Measurements from ENCODE around the gene IL1RL2. TPM values are rescaled to one million over a fixed set of nuclear protein-coding genes. Genes with fewer than 3 reads are reported as not detected.

Gene IL1RL2
- total RNA-seq, 1 experiment from 2014 or later, result not detected

DNA sequence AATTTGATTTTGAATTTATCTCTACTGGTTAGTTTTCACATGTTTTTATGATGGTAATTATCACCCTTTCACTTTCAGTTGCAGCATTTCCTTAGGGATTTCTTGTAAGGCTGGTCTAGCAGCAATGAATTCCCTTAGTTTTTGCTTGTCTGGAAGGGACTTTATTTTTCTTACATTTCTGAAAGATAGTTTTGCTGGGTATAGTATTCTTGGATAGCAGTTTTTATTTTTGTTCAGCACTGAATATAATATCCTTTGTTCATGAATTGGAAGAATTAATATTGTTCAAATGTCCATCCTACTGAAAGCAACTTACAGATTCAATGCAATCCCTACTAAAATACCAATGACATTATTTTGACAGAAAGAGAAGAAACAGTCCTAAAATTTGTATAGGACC is 30.2 kb downstream of the IL1RL2 start:
- CTCF ChIA-PET, result no interaction called here
- Histone ChIP-seq H3K27me3 (ENCODE audit: insufficient read depth, low read length) (no peaks in the 10 kb centered on the region), H4K20me1 (ENCODE audit: insufficient read depth) (no peaks in the 10 kb centered on the region), H3K4me3 (replicated peaks in 1 of 2; ENCODE audit: low read depth in 1 of 2, low read length in 2 of 2) (no peak overlapping the region), H3K27ac (ENCODE audit: low read depth, low read length) (no peak overlapping the region), H3K79me2 (ENCODE audit: insufficient read depth, low read length) (no peaks in the 10 kb centered on the region), H3K4me1 (ENCODE audit: control insufficient read depth in 1 of 2, insufficient read depth in 2 of 2, low read length in 2 of 2) (no peaks in the 10 kb centered on the region), H3K9ac (ENCODE audit: low read length) (no peak overlapping the region), H3K9me3 (ENCODE audit: control insufficient read depth in 1 of 2, insufficient read depth in 1 of 2, low read depth in 1 of 2, low read length in 2 of 2) (peaks cover 0 to 7% of the 10 kb centered on the region in 2 experiments; a peak in 1 of 4 replicates), H2AFZ (ENCODE audit: low read depth, low read length, poor library complexity, severe bottlenecking) (no peak overlapping the region), H3K4me2 (ENCODE audit: low read length) (no peak overlapping the region), H3K9me2 (ENCODE audit: insufficient read depth) (no peaks in the 10 kb centered on the region), H3K36me3 (ENCODE audit: control insufficient read depth in 1 of 2, insufficient read depth in 2 of 2, low read length in 2 of 2) (no peaks in the 10 kb centered on the region)
- ATAC-seq, result no peak
- POLR2A ChIA-PET, result no interaction called here
- DNase-seq (ENCODE audit: low read depth, low spot score), result no peak
- TF ChIP-seq ZNF274 (IDR thresholded peaks at IDR 0.05; ENCODE audit: low read depth, low read length), result no peak
- TF ChIP-seq RAD21 (IDR thresholded peaks at IDR 0.05; ENCODE audit: low read depth), result no peak
- no peak for TF ChIP-seq JUND (IDR thresholded peaks at IDR 0.05)
- TF ChIP-seq, protein P1, sequence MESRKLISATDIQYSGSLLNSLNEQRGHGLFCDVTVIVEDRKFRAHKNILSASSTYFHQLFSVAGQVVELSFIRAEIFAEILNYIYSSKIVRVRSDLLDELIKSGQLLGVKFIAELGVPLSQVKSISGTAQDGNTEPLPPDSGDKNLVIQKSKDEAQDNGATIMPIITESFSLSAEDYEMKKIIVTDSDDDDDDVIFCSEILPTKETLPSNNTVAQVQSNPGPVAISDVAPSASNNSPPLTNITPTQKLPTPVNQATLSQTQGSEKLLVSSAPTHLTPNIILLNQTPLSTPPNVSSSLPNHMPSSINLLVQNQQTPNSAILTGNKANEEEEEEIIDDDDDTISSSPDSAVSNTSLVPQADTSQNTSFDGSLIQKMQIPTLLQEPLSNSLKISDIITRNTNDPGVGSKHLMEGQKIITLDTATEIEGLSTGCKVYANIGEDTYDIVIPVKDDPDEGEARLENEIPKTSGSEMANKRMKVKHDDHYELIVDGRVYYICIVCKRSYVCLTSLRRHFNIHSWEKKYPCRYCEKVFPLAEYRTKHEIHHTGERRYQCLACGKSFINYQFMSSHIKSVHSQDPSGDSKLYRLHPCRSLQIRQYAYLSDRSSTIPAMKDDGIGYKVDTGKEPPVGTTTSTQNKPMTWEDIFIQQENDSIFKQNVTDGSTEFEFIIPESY (IDR thresholded peaks at IDR 0.05; ENCODE audit: extremely low read depth, insufficient replicate concordance, low read length), result no peak
- TF ChIP-seq ATF3 (IDR thresholded peaks at IDR 0.05), result no peak
- no peak for TF ChIP-seq SIN3A (IDR thresholded peaks at IDR 0.05; ENCODE audit: low read depth)
- no peak for TF ChIP-seq EZH2 (IDR thresholded peaks at IDR 0.05)
- no peak for TF ChIP-seq FOSL1 (IDR thresholded peaks at IDR 0.05; ENCODE audit: low read depth)
- TF ChIP-seq, protein P2, sequence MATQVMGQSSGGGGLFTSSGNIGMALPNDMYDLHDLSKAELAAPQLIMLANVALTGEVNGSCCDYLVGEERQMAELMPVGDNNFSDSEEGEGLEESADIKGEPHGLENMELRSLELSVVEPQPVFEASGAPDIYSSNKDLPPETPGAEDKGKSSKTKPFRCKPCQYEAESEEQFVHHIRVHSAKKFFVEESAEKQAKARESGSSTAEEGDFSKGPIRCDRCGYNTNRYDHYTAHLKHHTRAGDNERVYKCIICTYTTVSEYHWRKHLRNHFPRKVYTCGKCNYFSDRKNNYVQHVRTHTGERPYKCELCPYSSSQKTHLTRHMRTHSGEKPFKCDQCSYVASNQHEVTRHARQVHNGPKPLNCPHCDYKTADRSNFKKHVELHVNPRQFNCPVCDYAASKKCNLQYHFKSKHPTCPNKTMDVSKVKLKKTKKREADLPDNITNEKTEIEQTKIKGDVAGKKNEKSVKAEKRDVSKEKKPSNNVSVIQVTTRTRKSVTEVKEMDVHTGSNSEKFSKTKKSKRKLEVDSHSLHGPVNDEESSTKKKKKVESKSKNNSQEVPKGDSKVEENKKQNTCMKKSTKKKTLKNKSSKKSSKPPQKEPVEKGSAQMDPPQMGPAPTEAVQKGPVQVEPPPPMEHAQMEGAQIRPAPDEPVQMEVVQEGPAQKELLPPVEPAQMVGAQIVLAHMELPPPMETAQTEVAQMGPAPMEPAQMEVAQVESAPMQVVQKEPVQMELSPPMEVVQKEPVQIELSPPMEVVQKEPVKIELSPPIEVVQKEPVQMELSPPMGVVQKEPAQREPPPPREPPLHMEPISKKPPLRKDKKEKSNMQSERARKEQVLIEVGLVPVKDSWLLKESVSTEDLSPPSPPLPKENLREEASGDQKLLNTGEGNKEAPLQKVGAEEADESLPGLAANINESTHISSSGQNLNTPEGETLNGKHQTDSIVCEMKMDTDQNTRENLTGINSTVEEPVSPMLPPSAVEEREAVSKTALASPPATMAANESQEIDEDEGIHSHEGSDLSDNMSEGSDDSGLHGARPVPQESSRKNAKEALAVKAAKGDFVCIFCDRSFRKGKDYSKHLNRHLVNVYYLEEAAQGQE (IDR thresholded peaks at IDR 0.05; ENCODE audit: low read depth), result no peak
- TF ChIP-seq, protein P3, sequence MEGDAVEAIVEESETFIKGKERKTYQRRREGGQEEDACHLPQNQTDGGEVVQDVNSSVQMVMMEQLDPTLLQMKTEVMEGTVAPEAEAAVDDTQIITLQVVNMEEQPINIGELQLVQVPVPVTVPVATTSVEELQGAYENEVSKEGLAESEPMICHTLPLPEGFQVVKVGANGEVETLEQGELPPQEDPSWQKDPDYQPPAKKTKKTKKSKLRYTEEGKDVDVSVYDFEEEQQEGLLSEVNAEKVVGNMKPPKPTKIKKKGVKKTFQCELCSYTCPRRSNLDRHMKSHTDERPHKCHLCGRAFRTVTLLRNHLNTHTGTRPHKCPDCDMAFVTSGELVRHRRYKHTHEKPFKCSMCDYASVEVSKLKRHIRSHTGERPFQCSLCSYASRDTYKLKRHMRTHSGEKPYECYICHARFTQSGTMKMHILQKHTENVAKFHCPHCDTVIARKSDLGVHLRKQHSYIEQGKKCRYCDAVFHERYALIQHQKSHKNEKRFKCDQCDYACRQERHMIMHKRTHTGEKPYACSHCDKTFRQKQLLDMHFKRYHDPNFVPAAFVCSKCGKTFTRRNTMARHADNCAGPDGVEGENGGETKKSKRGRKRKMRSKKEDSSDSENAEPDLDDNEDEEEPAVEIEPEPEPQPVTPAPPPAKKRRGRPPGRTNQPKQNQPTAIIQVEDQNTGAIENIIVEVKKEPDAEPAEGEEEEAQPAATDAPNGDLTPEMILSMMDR (IDR thresholded peaks at IDR 0.05 in 2 of 3, conservative IDR thresholded peaks at IDR 0.05 in 1 of 3; ENCODE audit: borderline replicate concordance in 1 of 3, insufficient read depth in 1 of 3, low read depth in 2 of 3, low read length in 2 of 3), result no peak
- TF ChIP-seq TCF7L2 (IDR thresholded peaks at IDR 0.05; ENCODE audit: borderline replicate concordance, extremely low read depth, insufficient read depth, insufficient read length), result no peak
- no peak for TF ChIP-seq EZH2phosphoT487 (IDR thresholded peaks at IDR 0.05; ENCODE audit: borderline replicate concordance)
- no peak for TF ChIP-seq POLR2A (IDR thresholded peaks at IDR 0.05; ENCODE audit: borderline replicate concordance, extremely low read depth, insufficient read depth, insufficient read length)
- no peak for TF ChIP-seq SP1 (IDR thresholded peaks at IDR 0.05; ENCODE audit: low read depth)
- no peak for TF ChIP-seq SRF (IDR thresholded peaks at IDR 0.05; ENCODE audit: low read depth)
- TF ChIP-seq YY1 (IDR thresholded peaks at IDR 0.05; ENCODE audit: extremely low read depth, insufficient replicate concordance, low read depth, low read length), result no peak
- no peak for TF ChIP-seq ELF1 (IDR thresholded peaks at IDR 0.05; ENCODE audit: borderline replicate concordance, low read depth)
- no peak for TF ChIP-seq EGR1 (IDR thresholded peaks at IDR 0.05; ENCODE audit: low read depth)
- no peak for TF ChIP-seq ZFX (IDR thresholded peaks at IDR 0.05)
- BruUV-seq (replicated peaks), result no TSS peak
- intact Hi-C loops (cut with micrococcal nuclease), result no loop called here
- RAD21 ChIA-PET (ENCODE audit: low non-redundant PET in 1 of 2, low total read pairs in 2 of 2, uncharacterized antibody in 2 of 2, unreplicated experiment in 2 of 2), result no interaction called here

All from HCT116 (cell line).